A549 (cell line): ENCODE measurements around the gene SLC16A3.
A peak's percentile ranks its signal among the peaks of the same experiment; 100 is the strongest.

ENCODE experiments used
- CHD2 ChIP-seq: fragments of 150-350 bp; IDR thresholded peaks from 2 replicates; pipeline ENCODE4 v1.6.1; 2014; ENCODE audit warnings: low read length; ENCODE audit not compliant: partially characterized antibody
- HEYL ChIP-seq: fragments of 250-450 bp; sonication (Bioruptor Pico); IDR thresholded peaks from 2 replicates; pipeline ENCODE4 v1.8.0; 2021; ENCODE audit warnings: mild to moderate bottlenecking, moderate library complexity
- HOXB5 ChIP-seq: fragments of 250-450 bp; sonication (Bioruptor Pico); IDR thresholded peaks from 2 replicates; pipeline ENCODE4 v1.5.0; 2020; ENCODE audit warnings: mild to moderate bottlenecking, moderate library complexity
- MAFK ChIP-seq: fragments of 450-650 bp; IDR thresholded peaks from 2 replicates; pipeline ENCODE4 v1.6.1; 2014; ENCODE audit not compliant: partially characterized antibody
- PHF8 ChIP-seq: fragments of 200-600 bp; sonication (generic); IDR thresholded peaks from 2 replicates; pipeline ENCODE4 v1.6.1; 2016; ENCODE audit warnings: low read depth, mild to moderate bottlenecking, antibody characterized with exemption, moderate library complexity, borderline replicate concordance
- POLR2A ChIP-seq: IDR thresholded peaks from 2 replicates; pipeline ENCODE4 v1.6.1; 2012; ENCODE audit warnings: mild to moderate bottlenecking, low read length
- RFX5 ChIP-seq: fragments of 450-650 bp; IDR thresholded peaks from 2 replicates; pipeline ENCODE4 v1.7.1; 2014; ENCODE audit warnings: antibody characterized with exemption, mild to moderate bottlenecking, moderate library complexity
- SMC3 ChIP-seq: fragments of >200 bp; sonication (Bioruptor Twin); formaldehyde crosslinking; IDR thresholded peaks from 3 replicates; pipeline ENCODE4 v1.6.1; 2018; ENCODE audit warnings: inconsistent platforms
- TP53 ChIP-seq: fragments of 250-450 bp; sonication (Bioruptor Pico); IDR thresholded peaks from 2 replicates; pipeline ENCODE4 v1.5.0; 2021; ENCODE audit warnings: mild to moderate bottlenecking, moderate library complexity
- TF ChIP-seq, protein P1 (sequence below): fragments of 200-600 bp; sonication (generic); IDR thresholded peaks from 2 replicates; pipeline ENCODE4 v1.6.1; 2016; ENCODE audit warnings: antibody characterized with exemption, mild to moderate bottlenecking, moderate library complexity
- TF ChIP-seq, protein P2 (sequence below): fragments of >200 bp; sonication (Bioruptor Twin); formaldehyde crosslinking; IDR thresholded peaks from 3 replicates; pipeline ENCODE4 v1.5.1; 2016
- TF ChIP-seq, protein P3 (sequence below): IDR thresholded peaks from 2 replicates; pipeline ENCODE4 v1.6.1; 2012

DNA sequence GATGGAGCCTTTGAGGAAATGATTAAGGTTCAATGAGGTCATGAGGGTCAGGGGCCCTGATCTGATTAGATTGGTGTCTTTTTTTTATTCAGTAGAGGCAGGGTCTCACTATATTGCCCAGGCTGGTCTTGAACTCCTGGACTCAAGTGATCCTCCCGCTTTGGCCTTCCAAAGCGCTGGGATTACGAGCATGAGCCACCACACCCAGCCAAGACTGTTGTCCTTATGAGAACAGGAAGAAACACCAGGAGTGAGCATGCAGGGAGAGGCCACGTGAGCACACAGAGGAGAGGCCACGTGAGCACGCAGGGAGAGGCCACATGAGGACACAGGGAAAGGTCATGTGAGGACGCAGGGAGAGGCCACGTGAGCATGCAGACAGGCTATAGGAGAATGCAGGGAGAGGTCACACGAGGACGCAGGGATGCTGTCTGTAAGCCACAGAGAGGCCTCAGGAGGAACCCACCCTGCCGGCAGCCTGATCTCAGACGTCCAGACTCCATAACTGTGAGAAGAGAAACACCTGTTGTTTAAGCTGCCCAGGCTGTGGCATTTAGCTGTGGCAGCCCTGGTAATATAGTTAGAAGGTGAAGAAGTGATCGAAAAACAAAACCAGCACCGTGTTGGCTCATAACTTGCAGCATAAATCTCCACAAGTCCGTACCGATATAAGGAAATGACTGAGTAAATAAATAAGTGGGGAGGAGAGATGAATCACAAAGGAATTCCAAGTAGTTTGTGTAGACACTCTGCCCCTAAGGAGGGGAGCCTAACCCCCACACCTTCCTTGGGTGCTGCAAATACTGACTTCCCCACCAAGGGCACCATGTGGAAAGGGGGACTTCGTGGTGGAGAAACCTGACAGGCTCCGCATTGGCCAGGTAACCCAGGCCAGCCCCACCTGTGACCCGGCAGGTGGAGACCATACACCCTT is 59.3 kb downstream of the SLC16A3 start:
- TF ChIP-seq, protein P1, sequence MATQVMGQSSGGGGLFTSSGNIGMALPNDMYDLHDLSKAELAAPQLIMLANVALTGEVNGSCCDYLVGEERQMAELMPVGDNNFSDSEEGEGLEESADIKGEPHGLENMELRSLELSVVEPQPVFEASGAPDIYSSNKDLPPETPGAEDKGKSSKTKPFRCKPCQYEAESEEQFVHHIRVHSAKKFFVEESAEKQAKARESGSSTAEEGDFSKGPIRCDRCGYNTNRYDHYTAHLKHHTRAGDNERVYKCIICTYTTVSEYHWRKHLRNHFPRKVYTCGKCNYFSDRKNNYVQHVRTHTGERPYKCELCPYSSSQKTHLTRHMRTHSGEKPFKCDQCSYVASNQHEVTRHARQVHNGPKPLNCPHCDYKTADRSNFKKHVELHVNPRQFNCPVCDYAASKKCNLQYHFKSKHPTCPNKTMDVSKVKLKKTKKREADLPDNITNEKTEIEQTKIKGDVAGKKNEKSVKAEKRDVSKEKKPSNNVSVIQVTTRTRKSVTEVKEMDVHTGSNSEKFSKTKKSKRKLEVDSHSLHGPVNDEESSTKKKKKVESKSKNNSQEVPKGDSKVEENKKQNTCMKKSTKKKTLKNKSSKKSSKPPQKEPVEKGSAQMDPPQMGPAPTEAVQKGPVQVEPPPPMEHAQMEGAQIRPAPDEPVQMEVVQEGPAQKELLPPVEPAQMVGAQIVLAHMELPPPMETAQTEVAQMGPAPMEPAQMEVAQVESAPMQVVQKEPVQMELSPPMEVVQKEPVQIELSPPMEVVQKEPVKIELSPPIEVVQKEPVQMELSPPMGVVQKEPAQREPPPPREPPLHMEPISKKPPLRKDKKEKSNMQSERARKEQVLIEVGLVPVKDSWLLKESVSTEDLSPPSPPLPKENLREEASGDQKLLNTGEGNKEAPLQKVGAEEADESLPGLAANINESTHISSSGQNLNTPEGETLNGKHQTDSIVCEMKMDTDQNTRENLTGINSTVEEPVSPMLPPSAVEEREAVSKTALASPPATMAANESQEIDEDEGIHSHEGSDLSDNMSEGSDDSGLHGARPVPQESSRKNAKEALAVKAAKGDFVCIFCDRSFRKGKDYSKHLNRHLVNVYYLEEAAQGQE: no peak
- TF ChIP-seq, protein P2, sequence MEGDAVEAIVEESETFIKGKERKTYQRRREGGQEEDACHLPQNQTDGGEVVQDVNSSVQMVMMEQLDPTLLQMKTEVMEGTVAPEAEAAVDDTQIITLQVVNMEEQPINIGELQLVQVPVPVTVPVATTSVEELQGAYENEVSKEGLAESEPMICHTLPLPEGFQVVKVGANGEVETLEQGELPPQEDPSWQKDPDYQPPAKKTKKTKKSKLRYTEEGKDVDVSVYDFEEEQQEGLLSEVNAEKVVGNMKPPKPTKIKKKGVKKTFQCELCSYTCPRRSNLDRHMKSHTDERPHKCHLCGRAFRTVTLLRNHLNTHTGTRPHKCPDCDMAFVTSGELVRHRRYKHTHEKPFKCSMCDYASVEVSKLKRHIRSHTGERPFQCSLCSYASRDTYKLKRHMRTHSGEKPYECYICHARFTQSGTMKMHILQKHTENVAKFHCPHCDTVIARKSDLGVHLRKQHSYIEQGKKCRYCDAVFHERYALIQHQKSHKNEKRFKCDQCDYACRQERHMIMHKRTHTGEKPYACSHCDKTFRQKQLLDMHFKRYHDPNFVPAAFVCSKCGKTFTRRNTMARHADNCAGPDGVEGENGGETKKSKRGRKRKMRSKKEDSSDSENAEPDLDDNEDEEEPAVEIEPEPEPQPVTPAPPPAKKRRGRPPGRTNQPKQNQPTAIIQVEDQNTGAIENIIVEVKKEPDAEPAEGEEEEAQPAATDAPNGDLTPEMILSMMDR: no peak
- no peak for TF ChIP-seq RFX5
- TF ChIP-seq MAFK: no peak
- TF ChIP-seq POLR2A: no peak
- TF ChIP-seq TP53 (CRISPR knock-in tag): peak; percentile 68; the same call in 1 of the 2 replicates
- 0 out of 3 replicates have a peak, but pooled peaks have one; percentile 5 for TF ChIP-seq SMC3
- TF ChIP-seq, protein P3, sequence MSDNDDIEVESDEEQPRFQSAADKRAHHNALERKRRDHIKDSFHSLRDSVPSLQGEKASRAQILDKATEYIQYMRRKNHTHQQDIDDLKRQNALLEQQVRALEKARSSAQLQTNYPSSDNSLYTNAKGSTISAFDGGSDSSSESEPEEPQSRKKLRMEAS: peak; percentile 98
- no peak for TF ChIP-seq PHF8
- peak; percentile 80; the same call in 1 of the 2 replicates for TF ChIP-seq HOXB5 (CRISPR knock-in tag)
- TF ChIP-seq CHD2: no peak
- TF ChIP-seq HEYL (CRISPR knock-in tag): peak; percentile 55; the same call in 1 of the 2 replicates
